Fibroblast of the aortic adventitia (primary cell): Measurements from ENCODE around the gene IP6K3. TPM values are rescaled to one million over a fixed set of nuclear protein-coding genes. Genes with fewer than 3 reads are reported as not detected.

Experiments used
- DNase-seq: peaks from one replicate; pipeline ENCODE4 v3.0.0-alpha.2; 2010; ENCODE audit warnings: low read depth
- H3K4me3 ChIP-seq: 2 replicates; pipeline ENCODE4 v1.5.1; 2011; ENCODE audit warnings: low read depth, mild to moderate bottlenecking, control low read depth, low read length, moderate library complexity
- total RNA-seq: library from RNA; depleted of rRNA; stranded (reverse); fragments of >200 nt; gene quantifications from 2 replicates; pipeline ENCODE4 v1.2.3, GENCODE V29; 2012; ENCODE audit warnings: low replicate concordance
- TF ChIP-seq, protein P1 (sequence below): IDR thresholded peaks from 2 replicates; pipeline ENCODE4 v1.5.1; 2011; ENCODE audit warnings: mild to moderate bottlenecking, low read length, control low read depth, inconsistent platforms; ENCODE audit not compliant: insufficient read depth

The IP6K3 gene
- total RNA-seq, 1 donor = not detected

GRCh38 chr6:33778444-33779121 lies 31.9 kb upstream of the IP6K3 start:
- TF ChIP-seq, protein P1, sequence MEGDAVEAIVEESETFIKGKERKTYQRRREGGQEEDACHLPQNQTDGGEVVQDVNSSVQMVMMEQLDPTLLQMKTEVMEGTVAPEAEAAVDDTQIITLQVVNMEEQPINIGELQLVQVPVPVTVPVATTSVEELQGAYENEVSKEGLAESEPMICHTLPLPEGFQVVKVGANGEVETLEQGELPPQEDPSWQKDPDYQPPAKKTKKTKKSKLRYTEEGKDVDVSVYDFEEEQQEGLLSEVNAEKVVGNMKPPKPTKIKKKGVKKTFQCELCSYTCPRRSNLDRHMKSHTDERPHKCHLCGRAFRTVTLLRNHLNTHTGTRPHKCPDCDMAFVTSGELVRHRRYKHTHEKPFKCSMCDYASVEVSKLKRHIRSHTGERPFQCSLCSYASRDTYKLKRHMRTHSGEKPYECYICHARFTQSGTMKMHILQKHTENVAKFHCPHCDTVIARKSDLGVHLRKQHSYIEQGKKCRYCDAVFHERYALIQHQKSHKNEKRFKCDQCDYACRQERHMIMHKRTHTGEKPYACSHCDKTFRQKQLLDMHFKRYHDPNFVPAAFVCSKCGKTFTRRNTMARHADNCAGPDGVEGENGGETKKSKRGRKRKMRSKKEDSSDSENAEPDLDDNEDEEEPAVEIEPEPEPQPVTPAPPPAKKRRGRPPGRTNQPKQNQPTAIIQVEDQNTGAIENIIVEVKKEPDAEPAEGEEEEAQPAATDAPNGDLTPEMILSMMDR = no peak
- no peak for DNase-seq
- no peak overlapping the region for H3K4me3 ChIP-seq

DNA sequence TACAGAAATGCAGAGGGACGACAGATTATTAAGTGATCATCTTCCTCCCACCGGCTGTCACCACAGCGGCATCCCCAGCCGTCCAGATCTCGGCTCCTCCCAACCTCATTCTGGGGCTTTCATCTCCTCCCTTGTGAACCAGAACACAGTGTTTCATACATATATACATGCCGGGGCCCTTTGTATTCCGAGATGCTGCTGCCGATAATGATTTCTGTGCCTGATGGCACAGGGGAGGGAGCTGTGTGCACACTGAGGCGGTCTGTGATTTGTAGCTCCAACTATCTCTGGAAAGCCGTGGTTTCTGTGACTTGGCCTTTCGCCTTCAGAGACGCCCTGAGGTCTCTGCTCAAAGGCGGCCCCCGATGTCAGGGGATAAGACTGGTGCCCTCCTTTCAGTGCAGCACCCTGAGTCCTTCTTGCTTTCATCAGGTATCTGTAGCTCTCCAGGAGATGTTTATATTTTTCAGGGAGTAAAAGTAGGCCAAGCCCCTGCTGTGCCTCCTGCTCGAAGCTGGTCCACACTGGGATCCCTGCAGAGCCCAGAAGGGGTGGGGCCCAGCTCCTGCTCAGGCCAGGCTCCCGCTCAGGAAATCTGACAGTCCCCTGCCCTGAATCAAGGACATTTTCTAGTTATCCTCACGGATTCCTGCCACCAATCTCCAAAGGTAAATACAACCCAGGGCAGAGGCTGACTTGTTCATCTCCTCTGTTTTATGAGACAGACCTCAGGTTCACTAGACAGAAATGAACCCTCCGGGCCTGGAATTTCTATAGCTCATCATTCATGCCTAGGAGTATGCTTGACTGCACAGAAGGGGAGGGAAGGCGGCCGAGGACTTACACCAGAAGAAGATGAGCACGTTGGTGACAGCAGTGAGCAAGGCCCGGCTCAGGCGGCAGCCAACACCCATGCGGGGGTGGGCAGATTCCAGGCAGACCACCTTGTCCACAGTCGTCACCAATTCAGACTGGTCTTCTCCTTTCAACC lies 31.0 kb upstream of the IP6K3 start:
- no peak for DNase-seq
- TF ChIP-seq, protein P1 = no peak

GRCh38 chr6:33776764-33777163 lies 30.1 kb upstream of the IP6K3 start:
- DNase-seq = no peak
- TF ChIP-seq, protein P1 = no peak
- no peak overlapping the region for H3K4me3 ChIP-seq

More for the DNA sequence above, 31.0 kb upstream of the IP6K3 start:
- no peak overlapping the region for H3K4me3 ChIP-seq

DNA sequence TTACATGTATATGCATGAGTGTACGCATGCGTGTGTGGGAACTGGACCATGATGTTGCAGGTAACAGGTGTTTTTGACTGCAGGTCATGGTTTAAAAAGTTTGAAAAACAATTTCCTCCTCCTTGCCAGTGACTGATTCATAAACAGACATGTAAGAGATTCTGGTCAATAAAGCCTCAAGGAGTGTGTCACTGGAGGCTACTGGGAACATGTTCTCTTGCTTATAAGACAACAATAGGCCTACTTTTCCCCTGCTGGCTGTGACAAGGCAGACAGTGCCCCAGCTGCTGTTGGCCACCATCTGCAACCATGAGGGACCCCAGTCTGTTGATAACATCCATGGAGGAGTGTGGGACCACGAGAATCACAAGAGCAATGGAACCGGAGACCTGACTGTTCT lies 29.5 kb upstream of the IP6K3 start:
- no peak for DNase-seq
- TF ChIP-seq, protein P1 = no peak
- no peak overlapping the region for H3K4me3 ChIP-seq

GRCh38 chr6:33774774-33775173 lies 28.1 kb upstream of the IP6K3 start:
- TF ChIP-seq, protein P1 = no peak
- no peak for DNase-seq

DNA sequence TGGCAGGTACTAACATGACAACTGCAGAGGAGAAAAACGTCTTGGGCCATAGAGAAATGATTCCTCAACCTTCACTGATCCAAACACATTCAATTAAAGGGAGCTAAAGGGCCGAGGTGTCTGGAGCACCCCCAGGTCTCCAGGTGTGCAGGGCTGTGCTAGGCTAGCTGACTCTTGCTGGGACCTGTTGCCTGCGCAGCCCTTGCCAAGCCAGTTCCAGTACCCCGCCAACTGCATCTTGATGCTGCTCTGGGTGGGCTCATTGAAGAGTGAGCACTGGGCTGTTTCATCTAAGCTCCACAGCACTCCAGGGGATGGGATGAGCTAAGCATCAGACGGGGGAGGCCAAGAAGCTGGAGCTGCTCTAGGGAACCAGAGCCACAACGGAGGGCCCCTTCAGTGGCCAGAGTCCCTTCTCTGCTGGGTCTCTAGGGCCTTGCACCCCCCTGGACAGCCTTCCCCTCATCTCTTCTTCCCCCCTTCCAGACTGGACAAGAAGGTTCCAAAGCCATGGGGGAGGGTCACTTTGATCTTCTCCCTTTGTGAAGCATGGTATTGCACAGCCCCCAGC lies 26.3 kb upstream of the IP6K3 start:
- H3K4me3 ChIP-seq = no peak overlapping the region
- TF ChIP-seq, protein P1 = no peak
- DNase-seq = no peak

More at GRCh38 chr6:33774774-33775173, 28.1 kb upstream of the IP6K3 start:
- no peak overlapping the region for H3K4me3 ChIP-seq
